OCI-LY7 (cell line): ENCODE results near the gene DOCK4.

ENCODE experiments used
- EZH2phosphoT487 ChIP-seq: fragments of 200-600 bp; sonication (generic); IDR thresholded peaks from 2 replicates; pipeline ENCODE4 v1.6.1; 2018; ENCODE audit warnings: low read depth, borderline replicate concordance, mild to moderate bottlenecking, mixed run types, antibody characterized with exemption, low read length, moderate library complexity, mixed read lengths
- TF ChIP-seq, protein P1 (sequence below): fragments of 200-600 bp; sonication (generic); conservative IDR thresholded peaks from 2 replicates; pipeline ENCODE4 v1.5.1; 2014; ENCODE audit warnings: mild to moderate bottlenecking, antibody characterized with exemption, low read length, moderate library complexity, mixed read lengths

DNA sequence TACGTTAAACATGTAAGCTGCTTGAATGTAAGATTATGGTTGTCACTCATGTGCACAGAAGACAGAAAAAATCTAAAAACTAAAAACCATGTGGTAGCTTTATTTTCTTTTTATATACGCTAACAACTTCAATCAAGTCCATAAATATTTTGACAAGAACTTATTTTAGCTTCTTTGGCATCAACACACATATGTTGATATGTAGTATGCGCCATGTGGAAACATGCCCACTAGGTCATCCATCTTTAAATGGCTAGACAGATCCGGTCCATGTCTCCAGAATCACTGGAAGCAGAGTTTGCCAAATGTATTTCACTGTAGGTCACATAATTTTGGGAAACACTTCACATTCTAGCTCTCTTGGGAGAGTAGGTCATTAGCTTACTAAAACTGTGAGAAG is 382.4 kb downstream of the DOCK4 start:
- TF ChIP-seq, protein P1, sequence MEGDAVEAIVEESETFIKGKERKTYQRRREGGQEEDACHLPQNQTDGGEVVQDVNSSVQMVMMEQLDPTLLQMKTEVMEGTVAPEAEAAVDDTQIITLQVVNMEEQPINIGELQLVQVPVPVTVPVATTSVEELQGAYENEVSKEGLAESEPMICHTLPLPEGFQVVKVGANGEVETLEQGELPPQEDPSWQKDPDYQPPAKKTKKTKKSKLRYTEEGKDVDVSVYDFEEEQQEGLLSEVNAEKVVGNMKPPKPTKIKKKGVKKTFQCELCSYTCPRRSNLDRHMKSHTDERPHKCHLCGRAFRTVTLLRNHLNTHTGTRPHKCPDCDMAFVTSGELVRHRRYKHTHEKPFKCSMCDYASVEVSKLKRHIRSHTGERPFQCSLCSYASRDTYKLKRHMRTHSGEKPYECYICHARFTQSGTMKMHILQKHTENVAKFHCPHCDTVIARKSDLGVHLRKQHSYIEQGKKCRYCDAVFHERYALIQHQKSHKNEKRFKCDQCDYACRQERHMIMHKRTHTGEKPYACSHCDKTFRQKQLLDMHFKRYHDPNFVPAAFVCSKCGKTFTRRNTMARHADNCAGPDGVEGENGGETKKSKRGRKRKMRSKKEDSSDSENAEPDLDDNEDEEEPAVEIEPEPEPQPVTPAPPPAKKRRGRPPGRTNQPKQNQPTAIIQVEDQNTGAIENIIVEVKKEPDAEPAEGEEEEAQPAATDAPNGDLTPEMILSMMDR: no peak
- no peak for TF ChIP-seq EZH2phosphoT487
